Progenitor cell of endocrine pancreas (in vitro differentiated cells): ENCODE results near the gene ACTL7A. TPM values are rescaled to one million over a fixed set of nuclear protein-coding genes. Genes with fewer than 3 reads are reported as not detected.

Experiments
- DNase-seq: peaks from one replicate; pipeline ENCODE4 v3.0.0; 2021; ENCODE audit warnings: low spot score; ENCODE audit not compliant: unreplicated experiment
- H3K27ac Mint-ChIP-seq: 2 replicates; pipeline ENCODE4 v1.8.0; 2021; ENCODE audit warnings: mild to moderate bottlenecking, moderate library complexity, mixed read lengths
- H3K27me3 Mint-ChIP-seq: 2 replicates; pipeline ENCODE4 v1.8.0; 2021; ENCODE audit warnings: mixed read lengths
- H3K36me3 Mint-ChIP-seq: 2 replicates; pipeline ENCODE4 v1.8.0; 2022; ENCODE audit warnings: mixed read lengths; ENCODE audit not compliant: insufficient read depth
- H3K4me1 Mint-ChIP-seq: 2 replicates; pipeline ENCODE4 v1.8.0; 2021; ENCODE audit warnings: low read depth, mixed read lengths
- H3K4me3 Mint-ChIP-seq: 2 replicates; pipeline ENCODE4 v1.8.0; 2021; ENCODE audit warnings: low read depth, mild to moderate bottlenecking, moderate library complexity, mixed read lengths
- H3K9me3 Mint-ChIP-seq: 2 replicates; pipeline ENCODE4 v1.8.0; 2021; ENCODE audit warnings: low read depth, mixed read lengths
- CTCF ChIP-seq: fragments of 200-600 bp; sonication (generic); IDR thresholded peaks from one replicate; pipeline ENCODE4 v1.5.0; 2021; ENCODE audit warnings: antibody characterized with exemption, mild to moderate bottlenecking; ENCODE audit not compliant: unreplicated experiment
- total RNA-seq: library from RNA; stranded (reverse); gene quantifications from 2 replicates; pipeline ENCODE4 v1.2.1, GENCODE V29; 2021

Gene ACTL7A
- total RNA-seq, 1 donor from 2014 or later, result not detected

GRCh38 chr9:108823829-108824228 is 38.2 kb upstream of the ACTL7A start:
- Mint-ChIP-seq H3K36me3 (peaks cover 2% of the 10 kb centered on the region), H3K4me1 (peaks cover 4% of the 10 kb centered on the region), H3K27me3 (no peaks in the 10 kb centered on the region), H3K9me3 (peaks cover 16% of the 10 kb centered on the region), H3K27ac (no peak overlapping the region), H3K4me3 (no peak overlapping the region)
- no peak for DNase-seq
- TF ChIP-seq CTCF, result no peak

- H3K9me3 Mint-ChIP-seq, result no peaks in the 10 kb centered on the region
- H3K36me3 Mint-ChIP-seq, result no peaks in the 10 kb centered on the region
- H3K27ac Mint-ChIP-seq, result no peak overlapping the region
- peaks cover 4% of the 10 kb centered on the region for H3K4me1 Mint-ChIP-seq
- H3K27me3 Mint-ChIP-seq, result peaks cover 9% of the 10 kb centered on the region
- no peak for DNase-seq
- H3K4me3 Mint-ChIP-seq, result no peak overlapping the region
- TF ChIP-seq CTCF, result no peak
These were observed 31.8 kb upstream of the ACTL7A start for GRCh38 chr9:108830272-108830671.

- no peak overlapping the region for H3K4me3 Mint-ChIP-seq
- no peak for DNase-seq
- no peaks in the 10 kb centered on the region for H3K9me3 Mint-ChIP-seq
- no peak overlapping the region for H3K27ac Mint-ChIP-seq
- H3K27me3 Mint-ChIP-seq, result peaks cover 9% of the 10 kb centered on the region
- no peaks in the 10 kb centered on the region for H3K36me3 Mint-ChIP-seq
- no peak for TF ChIP-seq CTCF
- H3K4me1 Mint-ChIP-seq, result peaks cover 4% of the 10 kb centered on the region
These were observed 30.4 kb upstream of the ACTL7A start for GRCh38 chr9:108831496-108832178.

- Mint-ChIP-seq H3K4me3 (no peak overlapping the region), H3K27ac (no peak overlapping the region)
These were observed 29.9 kb upstream of the ACTL7A start for GRCh38 chr9:108832179-108832500.

GRCh38 chr9:108834959-108835665 is 27.0 kb upstream of the ACTL7A start:
- Mint-ChIP-seq H3K36me3 (no peaks in the 10 kb centered on the region), H3K27ac (no peak overlapping the region), H3K4me3 (no peak overlapping the region), H3K27me3 (peaks cover 9% of the 10 kb centered on the region), H3K9me3 (no peaks in the 10 kb centered on the region), H3K4me1 (no peaks in the 10 kb centered on the region)
- no peak for DNase-seq
- TF ChIP-seq CTCF, result no peak

More at GRCh38 chr9:108832179-108832500, 29.9 kb upstream of the ACTL7A start:
- Mint-ChIP-seq H3K4me1 (peaks cover 4% of the 10 kb centered on the region), H3K36me3 (no peaks in the 10 kb centered on the region), H3K27me3 (peaks cover 9% of the 10 kb centered on the region), H3K9me3 (no peaks in the 10 kb centered on the region)
- TF ChIP-seq CTCF, result no peak
- no peak for DNase-seq
